Smooth muscle cell (in vitro differentiated cells): ENCODE results near the gene CNTN4. TPM values are rescaled to one million over a fixed set of nuclear protein-coding genes. Genes with fewer than 3 reads are reported as not detected.

ENCODE experiments used
- DNase-seq: peaks from one replicate; lab custom pipeline; 2025; ENCODE audit not compliant: unreplicated experiment; lab: John Stamatoyannopoulos, UW
- H2AFZ ChIP-seq: fragments of 200-600 bp; sonication (generic); 2 replicates; pipeline ENCODE4 v1.6.0; 2016; ENCODE audit warnings: antibody characterized with exemption, low read depth, mild to moderate bottlenecking
- H3F3A ChIP-seq: fragments of 200-600 bp; sonication (generic); 2 replicates; pipeline ENCODE4 v1.6.0; 2017; ENCODE audit warnings: antibody characterized with exemption, low read depth
- H3K27ac ChIP-seq: fragments of 200-600 bp; sonication (generic); 2 replicates; pipeline ENCODE4 v1.5.1; 2016; ENCODE audit warnings: low read depth, mild to moderate bottlenecking
- H3K27me3 ChIP-seq: fragments of 200-600 bp; sonication (generic); 2 replicates; pipeline ENCODE4 v1.6.1; 2016; ENCODE audit warnings: low read depth, mild to moderate bottlenecking
- H3K36me3 ChIP-seq: fragments of 200-600 bp; sonication (generic); 2 replicates; pipeline ENCODE4 v1.5.1; 2016; ENCODE audit warnings: low read depth
- H3K4me1 ChIP-seq: fragments of 200-600 bp; sonication (generic); 2 replicates; pipeline ENCODE4 v1.5.1; 2016; ENCODE audit warnings: low read depth
- H3K4me2 ChIP-seq: fragments of 200-600 bp; sonication (generic); 2 replicates; pipeline ENCODE4 v1.6.0; 2016; ENCODE audit warnings: mild to moderate bottlenecking
- H3K4me3 ChIP-seq: fragments of 200-600 bp; sonication (generic); 2 replicates; pipeline ENCODE4 v1.5.1; 2016; ENCODE audit warnings: mild to moderate bottlenecking
- H3K79me2 ChIP-seq: fragments of 200-600 bp; sonication (generic); 2 replicates; pipeline ENCODE4 v1.6.0; 2016; ENCODE audit warnings: low read depth, mild to moderate bottlenecking
- H3K9ac ChIP-seq: fragments of 200-600 bp; sonication (generic); 2 replicates; pipeline ENCODE4 v1.6.0; 2016; ENCODE audit warnings: low read depth
- H3K9me3 ChIP-seq: fragments of 200-600 bp; sonication (generic); replicated peaks from 2 replicates; pipeline ENCODE4 v1.5.1; 2016; ENCODE audit warnings: low read depth
- H4K20me1 ChIP-seq: fragments of 200-600 bp; sonication (generic); 2 replicates; pipeline ENCODE4 v1.6.0; 2016; ENCODE audit warnings: low read depth
- CTCF ChIP-seq: fragments of 200-600 bp; sonication (generic); IDR thresholded peaks from 2 replicates; pipeline ENCODE4 v1.5.1; 2017; ENCODE audit warnings: borderline replicate concordance, mild to moderate bottlenecking, antibody characterized with exemption; ENCODE audit not compliant: insufficient read depth, poor library complexity, severe bottlenecking
- WGBS: methylation state at CpG from one replicate; pipeline ENCODE4 v1.1.7; 2016; ENCODE audit warnings: low lambda C conversion rate; 5-methylcytosine and 5-hydroxymethylcytosine counted together
- polyA plus RNA-seq: library from polyadenylated mRNA; unstranded; fragments of >200 nt; fragmentation: Nextera tagmentation; extraction: Ambion mirVana; gene quantifications from 2 replicates; pipeline ENCODE4 v1.2.1, GENCODE V29; 2016
- total RNA-seq: library from RNA; depleted of rRNA; stranded (reverse); fragments of >200 nt; gene quantifications from 2 replicates; pipeline ENCODE4 v1.2.3, GENCODE V29; 2014

The CNTN4 gene
- total and polyA plus RNA-seq, 2 experiments from 2014 or later = 12.1 to 15.8 TPM

- Histone ChIP-seq H3K4me1 (no peaks in the 10 kb centered on the region), H3K4me2 (no peak overlapping the region), H3K4me3 (no peak overlapping the region), H3K9me3 (no peaks in the 10 kb centered on the region), H3K36me3 (no peaks in the 10 kb centered on the region), H3K9ac (no peak overlapping the region), H3K27me3 (no peaks in the 10 kb centered on the region), H3F3A (no peaks in the 10 kb centered on the region), H4K20me1 (no peaks in the 10 kb centered on the region), H3K27ac (no peak overlapping the region), H3K79me2 (no peaks in the 10 kb centered on the region), H2AFZ (no peak overlapping the region)
- no peak for TF ChIP-seq CTCF
- WGBS = 92% methylated on average over 1 of the region's 1 CpG
- no peak for DNase-seq
Measured at GRCh38 chr3:3068358-3068881, 969.8 kb downstream of the CNTN4 start.

- no peaks in the 10 kb centered on the region for H3K4me1 ChIP-seq
- DNase-seq = no peak
- no peaks in the 10 kb centered on the region for H3K79me2 ChIP-seq
- no peak overlapping the region for H2AFZ ChIP-seq
- H3K4me3 ChIP-seq = no peak overlapping the region
- no peak overlapping the region for H3K27ac ChIP-seq
- H3F3A ChIP-seq = no peaks in the 10 kb centered on the region
- no peaks in the 10 kb centered on the region for H3K9me3 ChIP-seq
- no peaks in the 10 kb centered on the region for H3K36me3 ChIP-seq
- no peak for TF ChIP-seq CTCF
- H3K9ac ChIP-seq = no peak overlapping the region
- no peak overlapping the region for H3K4me2 ChIP-seq
- no peaks in the 10 kb centered on the region for H3K27me3 ChIP-seq
- no peaks in the 10 kb centered on the region for H4K20me1 ChIP-seq
- 86% methylated on average over 5 of the region's 5 CpGs for WGBS
Measured at GRCh38 chr3:3069723-3070122, 971.1 kb downstream of the CNTN4 start.

- Histone ChIP-seq H3K27ac (no peak overlapping the region), H3K27me3 (no peaks in the 10 kb centered on the region), H3F3A (no peaks in the 10 kb centered on the region), H3K4me3 (no peak overlapping the region), H3K9me3 (no peaks in the 10 kb centered on the region), H2AFZ (no peak overlapping the region), H3K36me3 (no peaks in the 10 kb centered on the region), H4K20me1 (no peaks in the 10 kb centered on the region), H3K4me1 (no peaks in the 10 kb centered on the region), H3K4me2 (no peak overlapping the region), H3K79me2 (no peaks in the 10 kb centered on the region), H3K9ac (no peak overlapping the region)
- TF ChIP-seq CTCF = no peak
- 83% methylated on average over 5 of the region's 5 CpGs for WGBS
- DNase-seq = no peak
Measured at GRCh38 chr3:3071136-3071535, 972.5 kb downstream of the CNTN4 start.

- no peak overlapping the region for H3K4me3 ChIP-seq
- H3K79me2 ChIP-seq = no peaks in the 10 kb centered on the region
- H3F3A ChIP-seq = no peaks in the 10 kb centered on the region
- no peaks in the 10 kb centered on the region for H3K36me3 ChIP-seq
- WGBS = 94% methylated on average over 5 of the region's 5 CpGs
- no peak for DNase-seq
- H3K4me2 ChIP-seq = no peak overlapping the region
- H3K4me1 ChIP-seq = no peaks in the 10 kb centered on the region
- no peaks in the 10 kb centered on the region for H3K27me3 ChIP-seq
- H3K9me3 ChIP-seq = no peaks in the 10 kb centered on the region
- no peak overlapping the region for H2AFZ ChIP-seq
- H4K20me1 ChIP-seq = no peaks in the 10 kb centered on the region
- no peak overlapping the region for H3K9ac ChIP-seq
- no peak for TF ChIP-seq CTCF
- H3K27ac ChIP-seq = no peak overlapping the region
Measured at GRCh38 chr3:3074551-3075257, 976.0 kb downstream of the CNTN4 start.
